ENCODE results near the gene BRAP.

- TF ChIP-seq POLR2AphosphoS5 (IDR thresholded peaks at IDR 0.05) (no peak), CTCF (IDR thresholded peaks at IDR 0.05) (no peak)
Observed at GRCh38 chr12:111642681-111643426, 42.9 kb downstream of the BRAP start.
